Activated T-helper 17 cell treated with anti-CD3 and anti-CD28 coated beads, Interleukin-2, amount 50 U/mL, for 72 hours (primary cell): ENCODE results near the gene LDLRAD4. TPM values are rescaled to one million over a fixed set of nuclear protein-coding genes. Genes with fewer than 3 reads are reported as not detected.
A peak's percentile ranks its signal among the peaks of the same experiment; 100 is the strongest.

Experiments used
- ATAC-seq: fragments of 150-1000 bp; cut with Tn5 transposase; replicated peaks from 2 replicates; pipeline ENCODE4 v1.10.0; 2021; ENCODE audit warnings: mild to moderate bottlenecking, moderate library complexity
- H3K27ac Mint-ChIP-seq: one replicate; pipeline ENCODE4 v1.8.0; 2022; ENCODE audit warnings: mixed read lengths
- H3K27me3 Mint-ChIP-seq: one replicate; pipeline ENCODE4 v1.8.0; 2022; ENCODE audit warnings: mixed read lengths
- H3K36me3 Mint-ChIP-seq: one replicate; pipeline ENCODE4 v1.8.0; 2022; ENCODE audit warnings: low read depth, mild to moderate bottlenecking, mixed read lengths
- H3K4me1 Mint-ChIP-seq: one replicate; pipeline ENCODE4 v1.8.0; 2022; ENCODE audit warnings: mixed read lengths
- H3K4me3 Mint-ChIP-seq: one replicate; pipeline ENCODE4 v1.8.0; 2022; ENCODE audit warnings: mild to moderate bottlenecking, mixed read lengths
- H3K9me3 Mint-ChIP-seq: one replicate; pipeline ENCODE4 v1.8.0; 2022; ENCODE audit warnings: mixed read lengths
- total RNA-seq, 2 donors: library from RNA; stranded (reverse); gene quantifications; one replicate each; pipeline ENCODE4 v1.2.3, GENCODE V29; 2022

LDLRAD4 gene
- total RNA-seq, 2 donors from 2014 or later, result 52.0 to 54.8 TPM

DNA sequence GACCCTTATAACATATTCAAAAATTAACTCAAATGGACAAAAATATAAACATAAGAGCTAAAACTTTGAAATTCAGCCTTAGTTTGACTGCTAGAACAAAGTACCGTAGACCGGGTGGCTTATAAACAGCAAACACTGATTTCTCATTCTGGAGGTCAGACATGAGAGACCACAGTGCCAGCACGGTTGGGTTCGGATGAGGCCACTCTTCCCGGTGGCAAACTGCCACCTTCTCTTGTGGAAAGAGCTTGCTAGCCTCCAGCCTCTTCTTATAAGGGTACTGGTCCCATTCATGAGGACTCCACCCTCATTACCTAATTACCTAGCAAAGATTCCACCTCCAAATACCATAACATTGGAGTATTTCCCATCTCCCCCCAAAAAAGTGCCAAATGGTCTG lies 416.5 kb downstream of the LDLRAD4 start:
- no peak for ATAC-seq
- Mint-ChIP-seq H3K27me3 (no peaks in the 10 kb centered on the region), H3K4me1 (peaks cover 3% of the 10 kb centered on the region), H3K9me3 (no peaks in the 10 kb centered on the region), H3K27ac (no peak overlapping the region), H3K4me3 (no peak overlapping the region), H3K36me3 (peaks cover 12% of the 10 kb centered on the region)

DNA sequence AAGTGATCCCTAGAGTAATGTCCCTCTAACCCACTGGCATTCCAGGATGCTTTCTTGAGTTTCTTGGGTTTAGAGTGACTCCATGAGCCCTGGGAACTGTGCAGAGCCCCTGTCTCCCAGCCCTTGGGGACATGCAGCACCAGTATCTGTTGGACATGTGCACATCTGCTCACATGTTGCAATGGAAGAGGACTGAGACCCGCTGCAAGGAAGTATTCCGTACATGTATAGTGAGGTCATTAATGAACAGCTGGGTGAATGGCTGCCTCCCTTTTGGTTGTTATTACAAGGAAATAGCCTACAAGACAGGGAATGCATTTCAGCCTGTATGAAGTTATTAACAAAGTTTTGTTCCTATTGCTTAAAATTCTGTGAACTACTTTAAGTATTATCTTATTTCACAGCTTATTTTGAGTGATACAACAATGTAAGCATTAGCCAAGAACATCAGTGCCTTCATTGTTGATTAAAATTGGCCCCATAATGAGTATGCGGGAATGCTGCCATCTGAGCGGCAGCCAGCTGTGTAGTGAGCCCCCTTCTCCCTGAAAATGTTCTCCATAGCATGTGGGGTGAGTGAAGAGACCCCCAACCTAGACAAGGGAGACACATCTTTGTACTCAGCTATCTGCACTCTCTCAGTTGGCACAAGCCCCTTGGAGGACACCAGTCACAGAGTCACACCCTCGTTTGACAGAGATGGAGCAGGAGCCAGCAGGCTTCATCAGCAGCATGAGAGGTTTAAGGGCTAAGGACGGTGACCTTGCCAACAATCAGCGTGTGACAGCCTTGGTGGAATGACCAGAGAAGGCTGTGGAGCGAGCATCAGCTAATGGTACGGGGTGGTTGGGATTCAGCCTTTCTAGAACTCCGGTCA lies 420.4 kb downstream of the LDLRAD4 start:
- H3K27ac Mint-ChIP-seq, result no peak overlapping the region
- no peak overlapping the region for H3K4me3 Mint-ChIP-seq
- ATAC-seq, result no peak
- H3K9me3 Mint-ChIP-seq, result no peaks in the 10 kb centered on the region
- H3K27me3 Mint-ChIP-seq, result no peaks in the 10 kb centered on the region
- peaks cover 5% of the 10 kb centered on the region for H3K4me1 Mint-ChIP-seq
- H3K36me3 Mint-ChIP-seq, result peaks cover 10% of the 10 kb centered on the region

DNA sequence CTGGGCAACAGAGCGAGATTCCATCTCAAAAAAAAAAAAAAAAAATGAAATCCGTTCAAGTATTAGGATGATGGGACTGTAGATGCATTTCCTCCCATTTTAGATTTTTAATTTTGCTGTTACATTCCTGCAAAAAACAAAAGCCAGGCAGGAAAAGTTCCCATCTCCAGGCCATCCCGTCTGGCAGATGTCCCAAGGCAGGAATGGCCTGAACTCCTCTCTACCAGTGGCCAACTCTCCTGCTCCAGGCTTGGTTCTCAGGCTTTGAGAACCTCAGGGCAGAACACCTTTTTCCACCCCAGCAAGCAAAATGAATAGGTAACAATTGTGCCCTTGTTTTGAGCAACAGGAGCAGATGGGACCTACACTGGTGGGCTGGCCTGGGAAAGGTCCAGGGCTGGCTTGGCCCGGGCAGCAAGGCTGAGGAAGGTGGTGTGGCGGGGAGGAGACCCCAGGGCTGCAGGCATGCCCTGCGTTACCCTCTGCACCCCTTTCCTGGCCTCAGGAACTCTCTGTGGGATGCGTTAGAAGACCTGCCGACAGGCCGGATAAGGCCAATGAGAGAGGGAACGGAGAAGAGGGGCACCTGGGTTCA lies 421.8 kb downstream of the LDLRAD4 start:
- H3K9me3 Mint-ChIP-seq, result no peaks in the 10 kb centered on the region
- H3K4me1 Mint-ChIP-seq, result peaks cover 9% of the 10 kb centered on the region
- ATAC-seq, result no peak
- peaks cover 18% of the 10 kb centered on the region for H3K36me3 Mint-ChIP-seq
- no peaks in the 10 kb centered on the region for H3K27me3 Mint-ChIP-seq
- no peak overlapping the region for H3K27ac Mint-ChIP-seq
- no peak overlapping the region for H3K4me3 Mint-ChIP-seq

DNA sequence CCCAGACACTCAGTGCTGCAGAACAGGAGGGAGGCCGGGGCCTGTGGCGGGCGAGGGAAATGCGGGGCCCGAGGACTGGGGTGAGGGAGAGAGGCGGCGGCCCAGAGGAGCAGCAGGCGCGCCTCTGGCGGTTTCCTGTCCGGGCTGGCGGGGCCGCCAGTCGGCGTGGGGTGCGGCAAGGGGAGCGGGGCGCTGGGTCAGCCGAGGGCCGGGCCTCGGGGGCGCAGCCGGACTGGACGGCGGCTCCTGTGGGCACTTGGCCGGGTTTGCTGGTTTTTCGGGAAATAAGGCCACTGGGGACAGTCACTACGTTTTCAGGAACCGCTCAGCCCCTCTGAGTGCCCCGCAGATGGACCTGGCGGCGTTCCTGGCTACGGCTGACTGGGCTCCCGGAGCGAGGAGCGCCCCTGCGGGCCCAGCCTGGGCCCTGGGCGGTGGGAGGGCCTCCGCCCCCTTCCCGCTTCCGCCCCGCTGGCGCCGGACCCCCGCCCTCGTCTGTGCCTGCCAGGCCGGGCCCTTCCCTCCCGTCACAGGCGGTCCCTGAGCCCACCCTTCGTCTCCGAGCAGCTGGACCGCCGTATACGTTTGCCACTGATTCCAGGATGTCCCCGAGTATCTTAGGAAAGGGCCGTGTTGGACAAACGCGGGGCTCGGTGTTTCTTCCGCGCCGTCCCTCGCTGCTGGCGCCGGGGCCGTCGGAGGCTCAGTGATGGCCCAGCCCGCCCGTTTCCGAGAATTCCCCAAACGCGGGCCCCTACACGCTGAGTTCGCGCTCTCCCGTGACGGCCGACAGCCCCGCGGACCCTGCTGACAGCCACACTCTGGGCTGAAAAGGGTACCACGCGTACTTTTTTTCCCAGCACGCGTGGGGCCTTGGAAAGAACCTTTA lies 423.2 kb downstream of the LDLRAD4 start:
- no peak overlapping the region for H3K4me3 Mint-ChIP-seq
- no peak for ATAC-seq
- H3K4me1 Mint-ChIP-seq, result peaks cover 9% of the 10 kb centered on the region
- H3K9me3 Mint-ChIP-seq, result no peaks in the 10 kb centered on the region
- H3K27me3 Mint-ChIP-seq, result no peaks in the 10 kb centered on the region
- no peak overlapping the region for H3K27ac Mint-ChIP-seq
- H3K36me3 Mint-ChIP-seq, result peaks cover 32% of the 10 kb centered on the region

DNA sequence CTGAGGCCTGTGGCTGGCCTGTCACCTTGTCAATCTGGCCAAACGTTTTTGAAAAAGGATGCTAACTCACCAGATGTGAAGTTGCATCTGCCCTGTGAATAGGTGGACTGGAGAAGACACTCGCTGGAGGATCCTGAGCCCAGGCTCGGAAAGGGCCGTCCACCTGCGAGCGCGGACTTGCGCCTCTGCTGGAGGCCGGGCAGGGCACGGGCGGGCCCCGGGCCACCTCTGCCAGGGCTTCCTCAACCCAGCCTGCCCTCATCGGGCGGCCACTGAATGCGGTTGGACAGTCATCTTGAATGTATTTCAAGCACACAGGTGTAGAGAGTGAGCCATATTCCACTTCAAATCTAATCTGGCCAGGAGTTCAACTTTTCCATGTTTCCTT lies 423.9 kb downstream of the LDLRAD4 start:
- Mint-ChIP-seq H3K27me3 (no peaks in the 10 kb centered on the region), H3K4me3 (no peak overlapping the region), H3K36me3 (peaks cover 34% of the 10 kb centered on the region), H3K27ac (no peak overlapping the region), H3K9me3 (no peaks in the 10 kb centered on the region), H3K4me1 (peaks cover 9% of the 10 kb centered on the region)
- ATAC-seq, result no peak

DNA sequence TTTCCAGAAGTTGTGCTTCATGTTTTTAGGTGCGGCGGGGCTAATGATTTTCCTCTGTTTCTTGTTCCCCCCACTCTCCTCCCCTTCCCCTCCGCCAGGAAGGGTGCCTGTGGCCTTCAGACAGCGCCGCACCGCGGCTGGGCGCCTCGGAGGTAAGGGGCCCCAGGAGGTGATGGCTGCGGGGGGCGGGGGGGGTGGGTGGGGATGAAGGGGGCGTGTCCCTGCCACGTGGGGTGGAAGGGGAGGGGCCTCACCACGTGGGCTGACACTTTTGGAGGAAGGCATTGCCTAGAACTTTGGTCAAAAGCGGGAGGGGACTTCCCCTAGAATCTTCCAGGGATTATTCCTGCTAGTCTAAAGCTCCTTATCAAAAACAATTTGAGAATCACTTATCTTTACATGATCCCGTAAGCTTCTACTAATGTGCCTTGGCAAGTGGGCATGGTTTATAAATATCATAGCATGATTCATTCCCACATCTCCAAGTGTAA lies 424.7 kb downstream of the LDLRAD4 start:
- ATAC-seq, result no peak
- H3K27me3 Mint-ChIP-seq, result no peaks in the 10 kb centered on the region
- no peak overlapping the region for H3K27ac Mint-ChIP-seq
- peaks cover 34% of the 10 kb centered on the region for H3K36me3 Mint-ChIP-seq
- no peak overlapping the region for H3K4me3 Mint-ChIP-seq
- no peaks in the 10 kb centered on the region for H3K9me3 Mint-ChIP-seq
- peaks cover 9% of the 10 kb centered on the region for H3K4me1 Mint-ChIP-seq

DNA sequence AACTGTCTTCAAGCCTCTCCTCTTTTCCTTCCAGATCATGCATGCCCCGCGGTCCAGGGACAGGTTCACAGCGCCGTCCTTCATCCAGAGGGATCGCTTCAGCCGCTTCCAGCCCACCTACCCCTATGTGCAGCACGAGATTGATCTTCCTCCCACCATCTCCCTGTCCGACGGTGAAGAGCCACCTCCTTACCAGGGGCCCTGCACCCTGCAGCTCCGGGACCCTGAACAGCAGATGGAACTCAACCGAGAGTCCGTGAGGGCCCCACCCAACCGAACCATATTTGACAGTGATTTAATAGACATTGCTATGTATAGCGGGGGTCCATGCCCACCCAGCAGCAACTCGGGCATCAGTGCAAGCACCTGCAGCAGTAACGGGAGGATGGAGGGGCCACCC lies 426.5 kb downstream of the LDLRAD4 start:
- H3K27ac Mint-ChIP-seq, result no peak overlapping the region
- no peak for ATAC-seq
- H3K9me3 Mint-ChIP-seq, result no peaks in the 10 kb centered on the region
- H3K4me1 Mint-ChIP-seq, result peaks cover 9% of the 10 kb centered on the region
- no peaks in the 10 kb centered on the region for H3K27me3 Mint-ChIP-seq
- H3K4me3 Mint-ChIP-seq, result no peak overlapping the region
- H3K36me3 Mint-ChIP-seq, result peaks cover 34% of the 10 kb centered on the region

DNA sequence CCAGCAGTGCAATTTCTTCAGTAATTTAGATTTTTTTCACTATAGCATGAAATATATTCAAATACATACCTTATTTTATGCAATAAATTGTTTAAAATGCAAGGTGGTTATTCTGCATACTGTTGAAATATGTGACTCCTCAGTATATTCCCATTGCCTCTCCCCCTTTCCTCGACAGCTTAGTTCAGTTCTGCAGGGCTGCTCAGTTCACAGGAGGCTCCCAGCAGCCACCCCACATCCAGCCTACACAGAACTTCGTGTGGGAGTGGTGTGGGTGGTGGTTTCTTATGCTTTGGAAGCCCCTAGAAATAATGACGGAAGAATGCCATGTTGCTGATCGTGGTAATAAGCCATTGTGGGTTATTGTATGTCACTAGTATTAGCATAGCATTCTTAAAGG lies 428.1 kb downstream of the LDLRAD4 start:
- Mint-ChIP-seq H3K4me3 (no peak overlapping the region), H3K4me1 (peaks cover 4% of the 10 kb centered on the region)
- no peak for ATAC-seq

DNA sequence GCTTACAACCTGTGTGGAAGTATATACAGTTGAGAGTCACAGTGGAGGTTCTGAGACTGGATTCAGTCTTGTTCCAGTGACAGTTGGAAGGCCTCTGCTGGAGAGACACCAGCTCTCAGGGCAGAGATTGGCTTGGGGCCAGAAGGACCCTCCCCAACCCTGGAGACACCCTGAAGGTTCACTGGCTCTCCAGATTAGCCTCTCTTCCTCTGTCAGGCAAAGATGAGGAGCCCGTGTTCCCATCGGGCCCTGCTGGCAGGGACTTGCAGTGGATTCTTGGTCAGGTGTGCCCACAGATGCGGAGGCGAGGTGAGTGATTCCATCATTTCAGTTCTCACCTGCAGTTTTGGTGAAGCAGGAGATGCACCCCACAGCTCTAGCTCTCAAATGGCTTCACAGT lies 429.2 kb downstream of the LDLRAD4 start:
- no peaks in the 10 kb centered on the region for H3K27me3 Mint-ChIP-seq
- H3K27ac Mint-ChIP-seq, result no peak overlapping the region
- H3K4me1 Mint-ChIP-seq, result peaks cover 4% of the 10 kb centered on the region
- H3K4me3 Mint-ChIP-seq, result no peak overlapping the region
- no peak for ATAC-seq
- H3K9me3 Mint-ChIP-seq, result no peaks in the 10 kb centered on the region
- peaks cover 34% of the 10 kb centered on the region for H3K36me3 Mint-ChIP-seq

More for the DNA sequence above, 428.1 kb downstream of the LDLRAD4 start:
- Mint-ChIP-seq H3K9me3 (no peaks in the 10 kb centered on the region), H3K27me3 (no peaks in the 10 kb centered on the region), H3K27ac (no peak overlapping the region), H3K36me3 (peaks cover 34% of the 10 kb centered on the region)

DNA sequence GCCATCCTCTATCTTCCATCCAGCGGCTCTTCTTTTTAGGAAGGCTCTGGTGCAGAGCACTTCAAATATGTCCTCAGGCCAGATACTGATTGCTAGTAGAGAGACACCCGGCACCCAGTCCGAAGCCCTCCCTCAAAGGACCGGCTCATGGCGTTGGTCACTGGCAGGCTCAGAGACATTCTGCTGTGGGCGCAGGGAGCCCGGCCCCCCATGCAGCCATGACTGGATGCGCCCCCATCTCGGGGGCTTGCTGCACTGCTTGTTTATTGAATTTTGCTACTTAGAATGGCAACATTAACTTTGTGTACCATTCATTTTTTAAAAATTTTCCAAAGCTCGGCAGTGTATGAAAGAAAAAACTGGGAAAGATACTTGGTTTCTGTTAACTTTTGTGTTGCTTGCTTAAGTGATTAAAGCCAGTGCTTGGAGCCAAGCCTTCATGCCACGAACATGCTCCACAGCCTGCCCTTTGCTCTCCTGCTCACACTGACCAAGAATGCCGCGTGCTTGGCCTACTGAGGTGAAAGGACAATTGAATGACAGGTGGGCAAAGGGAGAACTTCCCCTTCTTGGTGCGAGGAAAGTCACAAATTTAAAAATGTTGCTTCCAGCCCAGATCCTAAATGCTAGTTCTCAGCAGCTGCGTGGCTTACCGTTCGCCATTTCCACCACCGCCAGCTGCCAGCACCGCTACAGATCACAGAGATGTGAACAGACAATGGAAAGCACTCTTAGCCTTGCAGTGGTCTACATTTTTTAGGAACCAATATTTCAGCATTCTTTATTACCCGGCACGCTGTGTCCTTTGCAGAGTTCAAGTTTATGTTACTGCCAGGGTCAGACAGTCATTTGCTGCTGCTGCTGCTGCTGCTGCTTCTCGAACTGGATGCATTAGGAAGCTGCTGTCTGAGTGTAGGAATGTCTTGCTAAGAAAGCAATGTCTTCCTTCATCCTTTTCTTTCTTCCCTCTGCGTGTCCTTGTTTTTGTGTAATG lies 431.1 kb downstream of the LDLRAD4 start:
- Mint-ChIP-seq H3K4me1 (peaks cover 4% of the 10 kb centered on the region), H3K4me3 (no peak overlapping the region), H3K27ac (no peak overlapping the region), H3K27me3 (no peaks in the 10 kb centered on the region), H3K9me3 (no peaks in the 10 kb centered on the region), H3K36me3 (peaks cover 23% of the 10 kb centered on the region)
- ATAC-seq, result no peak

DNA sequence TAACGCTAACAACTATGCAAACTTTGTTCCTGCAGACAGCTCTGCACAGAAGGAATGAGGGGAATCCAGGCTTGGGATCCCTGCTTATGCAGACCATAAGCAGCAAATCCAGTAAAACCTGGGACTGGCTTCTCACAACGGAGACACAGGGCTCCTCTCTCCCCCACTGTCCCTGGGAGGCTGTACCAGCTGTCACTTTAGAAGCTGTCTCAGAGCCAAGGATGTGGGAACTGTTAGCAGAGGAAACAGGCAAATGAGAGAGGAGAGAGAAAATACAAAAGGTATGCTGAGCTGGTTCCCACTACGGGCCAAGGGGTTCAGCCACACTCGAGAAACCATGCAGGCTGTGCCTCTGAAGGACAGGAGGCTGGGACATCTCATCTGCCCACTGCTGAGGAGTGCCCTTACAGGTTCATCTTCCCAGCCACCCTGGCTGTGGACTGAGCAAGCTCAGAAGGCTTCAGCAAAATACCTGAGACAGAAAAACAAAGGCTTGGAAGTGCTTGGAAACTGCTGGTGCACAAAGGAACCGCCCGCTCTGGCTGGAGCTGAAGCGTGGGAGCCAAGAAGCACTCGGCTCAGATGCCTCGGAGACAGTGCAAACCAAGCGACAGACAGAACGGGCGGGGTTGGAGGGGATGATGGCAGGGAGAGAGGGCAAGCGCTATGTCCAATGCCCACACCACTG lies 435.3 kb downstream of the LDLRAD4 start:
- Mint-ChIP-seq H3K27ac (no peak overlapping the region), H3K27me3 (no peaks in the 10 kb centered on the region), H3K36me3 (no peaks in the 10 kb centered on the region), H3K4me1 (no peaks in the 10 kb centered on the region), H3K9me3 (no peaks in the 10 kb centered on the region), H3K4me3 (no peak overlapping the region)
- ATAC-seq, result no peak

DNA sequence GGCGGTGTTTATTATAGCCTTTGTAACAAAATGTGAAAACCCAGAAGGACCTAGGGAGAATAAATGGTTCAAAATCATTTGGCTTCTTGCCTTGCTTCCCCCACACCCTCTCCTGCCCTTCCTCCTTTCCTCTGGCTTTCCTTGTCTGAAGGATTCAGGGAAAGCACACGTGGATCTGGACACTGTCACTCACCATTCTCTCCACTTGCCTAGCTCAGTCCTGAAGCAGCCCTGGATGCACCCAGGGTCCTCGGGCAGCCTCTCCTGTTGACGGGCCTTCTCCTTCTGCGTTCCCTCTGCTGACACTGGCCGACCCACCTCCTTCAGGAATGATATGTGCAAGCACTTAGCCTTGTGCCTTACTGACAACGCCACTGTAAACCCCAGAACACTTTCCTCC lies 439.4 kb downstream of the LDLRAD4 start:
- H3K4me3 Mint-ChIP-seq, result no peak overlapping the region
- no peaks in the 10 kb centered on the region for H3K27me3 Mint-ChIP-seq
- no peak overlapping the region for H3K27ac Mint-ChIP-seq
- ATAC-seq, result peak; percentile 16
- H3K36me3 Mint-ChIP-seq, result peaks cover 11% of the 10 kb centered on the region
- no peaks in the 10 kb centered on the region for H3K9me3 Mint-ChIP-seq
- H3K4me1 Mint-ChIP-seq, result no peaks in the 10 kb centered on the region
